Choroid plexus epithelial cell (primary cell): ENCODE data around the gene LEKR1.

Experiments
- DNase-seq: peaks from one replicate; pipeline ENCODE4 v3.0.0-alpha.2; 2010; ENCODE audit warnings: low read depth
- H3K4me3 ChIP-seq: 2 replicates; pipeline ENCODE4 v1.5.1; 2011; ENCODE audit warnings: low read depth, mild to moderate bottlenecking, control low read depth, low read length, moderate library complexity
- TF ChIP-seq, protein P1 (sequence below): conservative IDR thresholded peaks from 2 replicates; pipeline ENCODE4 v1.5.1; 2011; ENCODE audit warnings: low read depth, mild to moderate bottlenecking, control low read depth, inconsistent platforms, low read length, moderate library complexity

Gene LEKR1

DNA sequence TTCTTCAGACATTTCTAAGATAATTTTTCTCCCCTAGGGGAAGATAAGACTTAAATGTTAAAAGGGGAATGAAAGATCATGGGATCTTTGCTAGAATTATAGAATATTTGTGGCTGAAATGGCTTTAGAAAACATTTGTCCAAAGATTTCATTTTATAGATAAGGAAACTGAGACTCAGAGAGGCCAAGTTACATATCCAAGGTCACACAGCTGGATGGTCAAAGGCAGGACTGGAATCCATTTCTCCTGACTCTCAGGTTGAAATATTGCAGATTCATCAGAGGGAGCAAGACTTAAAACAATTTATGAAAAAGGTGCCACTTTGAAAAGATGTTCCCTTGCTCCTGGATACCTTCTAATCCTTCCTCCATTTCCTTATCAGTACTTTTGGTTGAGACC, 19.5 kb upstream of the LEKR1 start:
- TF ChIP-seq, protein P1, sequence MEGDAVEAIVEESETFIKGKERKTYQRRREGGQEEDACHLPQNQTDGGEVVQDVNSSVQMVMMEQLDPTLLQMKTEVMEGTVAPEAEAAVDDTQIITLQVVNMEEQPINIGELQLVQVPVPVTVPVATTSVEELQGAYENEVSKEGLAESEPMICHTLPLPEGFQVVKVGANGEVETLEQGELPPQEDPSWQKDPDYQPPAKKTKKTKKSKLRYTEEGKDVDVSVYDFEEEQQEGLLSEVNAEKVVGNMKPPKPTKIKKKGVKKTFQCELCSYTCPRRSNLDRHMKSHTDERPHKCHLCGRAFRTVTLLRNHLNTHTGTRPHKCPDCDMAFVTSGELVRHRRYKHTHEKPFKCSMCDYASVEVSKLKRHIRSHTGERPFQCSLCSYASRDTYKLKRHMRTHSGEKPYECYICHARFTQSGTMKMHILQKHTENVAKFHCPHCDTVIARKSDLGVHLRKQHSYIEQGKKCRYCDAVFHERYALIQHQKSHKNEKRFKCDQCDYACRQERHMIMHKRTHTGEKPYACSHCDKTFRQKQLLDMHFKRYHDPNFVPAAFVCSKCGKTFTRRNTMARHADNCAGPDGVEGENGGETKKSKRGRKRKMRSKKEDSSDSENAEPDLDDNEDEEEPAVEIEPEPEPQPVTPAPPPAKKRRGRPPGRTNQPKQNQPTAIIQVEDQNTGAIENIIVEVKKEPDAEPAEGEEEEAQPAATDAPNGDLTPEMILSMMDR: no peak
- no peak overlapping the region for H3K4me3 ChIP-seq
- DNase-seq: no peak

DNA sequence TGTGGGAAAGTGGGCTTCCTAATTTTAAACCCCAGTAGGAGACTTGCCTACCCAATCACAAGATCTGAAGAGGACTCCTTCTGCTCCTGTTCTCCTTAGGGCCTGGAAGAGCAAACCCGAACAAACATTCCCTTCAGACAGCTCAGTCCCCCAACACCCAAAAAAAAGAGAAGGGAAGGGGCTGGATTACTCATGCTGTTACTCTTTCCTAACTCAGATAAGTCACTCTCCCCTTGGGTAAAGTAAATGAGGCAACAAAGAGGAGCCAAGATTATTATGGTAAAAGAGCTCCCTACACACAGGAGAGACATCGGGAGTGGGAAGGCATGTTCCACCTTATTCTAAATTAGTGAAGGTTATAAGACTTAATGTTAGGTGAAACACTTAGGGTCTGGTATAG, 18.1 kb upstream of the LEKR1 start:
- no peak for DNase-seq
- TF ChIP-seq, protein P1: no peak
- H3K4me3 ChIP-seq: no peak overlapping the region

DNA sequence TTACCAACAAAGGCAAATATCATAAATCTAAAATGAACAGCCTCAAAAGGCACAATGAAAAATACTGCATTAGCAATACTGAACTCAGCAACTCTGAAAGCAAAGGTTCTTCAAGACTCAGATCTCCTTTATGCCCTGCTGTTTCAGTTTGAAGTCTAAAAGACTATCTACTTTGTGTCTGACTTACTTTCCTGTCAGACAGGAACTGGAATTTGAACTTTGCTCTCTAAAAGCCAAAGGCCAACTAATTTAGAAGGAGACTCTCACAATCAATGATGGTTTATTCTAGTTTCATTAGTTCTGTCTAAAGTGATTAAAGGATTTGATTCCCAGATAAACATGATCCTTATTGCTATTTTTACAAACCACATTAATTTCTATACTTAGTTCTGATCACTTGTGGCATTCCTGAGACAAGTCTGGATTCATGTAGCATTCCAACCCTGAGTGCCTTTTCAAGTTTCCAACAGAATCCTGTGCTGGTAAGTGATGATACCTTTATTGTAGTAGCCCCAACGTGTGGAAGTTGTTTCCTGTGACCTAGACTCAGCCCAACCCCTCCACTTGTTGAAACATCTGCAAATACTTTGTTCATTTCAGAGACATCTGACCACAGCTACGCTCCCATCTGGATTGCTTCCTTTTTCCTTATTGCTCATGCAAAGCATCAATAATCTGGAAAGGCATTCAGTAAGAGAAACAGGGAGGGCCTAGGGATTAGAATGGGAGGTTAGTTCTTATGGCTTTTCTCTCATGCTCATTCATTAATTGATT, 14.9 kb upstream of the LEKR1 start:
- H3K4me3 ChIP-seq: no peak overlapping the region
- DNase-seq: peak; percentile 55
- TF ChIP-seq, protein P1: no peak

DNA sequence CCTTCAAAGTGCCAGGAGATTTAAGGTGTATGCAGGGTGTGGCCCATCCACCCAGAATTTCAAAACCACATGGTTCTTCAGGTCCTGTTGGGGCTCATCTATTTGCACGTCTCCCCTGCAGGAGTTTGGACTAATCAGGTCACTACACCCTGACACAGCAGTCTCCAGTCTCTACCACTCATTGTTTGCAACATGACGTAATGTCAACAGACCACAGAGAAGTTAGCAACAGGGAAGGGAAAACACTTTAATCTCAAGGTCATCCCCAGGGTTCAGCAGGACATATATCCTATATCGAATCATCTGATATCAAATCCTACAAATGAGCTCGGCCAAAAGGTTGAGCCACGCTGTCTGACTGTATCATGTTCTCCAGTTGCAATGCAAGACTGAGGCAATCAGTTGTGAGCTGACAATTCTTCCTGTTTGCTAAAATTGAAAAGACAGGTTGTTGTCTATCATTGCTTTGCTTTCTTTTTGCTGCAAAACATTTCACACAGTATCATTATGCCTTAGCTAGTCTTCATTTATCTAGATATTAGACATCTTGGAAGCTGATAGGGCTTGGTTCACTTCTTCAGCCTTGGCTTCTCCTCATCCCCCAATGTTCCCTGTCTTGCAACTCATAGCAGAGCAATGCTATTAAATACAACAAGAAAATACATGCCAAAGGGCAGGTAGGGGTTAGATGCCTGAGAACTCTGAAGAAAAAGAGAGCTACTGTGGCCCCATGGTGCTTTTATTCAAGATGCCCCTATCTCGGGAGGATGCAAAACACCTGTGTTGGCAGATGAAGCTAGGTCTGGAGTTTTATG, 13.4 kb upstream of the LEKR1 start:
- H3K4me3 ChIP-seq: no peak overlapping the region
- peak; percentile 80 for DNase-seq
- TF ChIP-seq, protein P1: no peak

DNA sequence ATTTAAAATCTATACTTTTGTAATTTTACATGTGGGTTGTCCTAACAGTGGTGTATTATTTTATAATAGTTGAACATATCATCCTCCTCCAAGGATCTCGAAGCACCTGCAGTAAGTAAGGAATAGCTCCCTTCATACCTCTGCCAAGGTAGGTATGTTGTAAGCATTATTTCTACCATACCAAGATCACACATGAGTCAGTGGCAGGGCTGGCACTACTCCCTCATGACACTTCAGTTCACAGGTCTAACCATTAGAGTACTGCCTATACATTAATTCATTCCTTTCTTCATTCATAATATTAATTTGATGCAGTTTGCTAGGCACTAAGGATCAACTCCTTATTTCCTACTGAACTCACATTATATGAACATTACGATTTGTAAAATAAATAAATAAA, 11.9 kb upstream of the LEKR1 start:
- TF ChIP-seq, protein P1: no peak
- DNase-seq: no peak
- H3K4me3 ChIP-seq: no peak overlapping the region

DNA sequence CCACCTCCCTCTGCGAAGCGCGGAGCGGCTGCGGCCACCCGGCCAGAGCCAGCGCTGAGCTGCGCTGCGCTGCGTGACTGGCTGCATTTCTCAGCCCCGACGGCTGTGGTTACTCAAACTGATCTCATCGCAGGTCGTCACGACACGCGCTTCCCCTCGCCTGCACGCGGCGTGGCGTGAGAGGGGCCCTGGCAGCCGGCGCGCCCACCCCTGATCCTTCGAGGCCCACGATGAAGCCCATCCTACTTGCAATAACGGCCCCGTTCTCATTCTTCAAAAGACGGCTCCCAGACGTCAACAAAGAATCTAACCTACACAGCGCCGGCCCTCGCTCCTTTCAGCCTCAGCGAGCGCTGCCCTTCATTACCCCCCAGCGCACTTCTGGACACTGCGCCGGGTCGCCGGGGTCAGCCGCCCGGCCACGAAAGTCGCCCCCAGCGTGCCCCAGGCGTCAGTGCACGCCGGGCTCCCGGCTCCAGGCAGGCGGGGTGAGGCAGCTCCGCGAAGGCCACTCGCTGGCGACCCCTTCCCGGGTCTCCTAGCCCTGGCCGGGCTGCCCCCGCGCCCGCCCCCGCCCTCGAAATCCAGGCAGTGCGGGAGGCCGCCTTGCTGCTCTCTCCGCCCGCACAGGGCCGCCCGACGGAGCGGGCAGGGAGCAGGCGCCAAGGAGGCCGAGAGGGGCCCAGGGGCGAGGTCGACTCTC, 9.9 kb upstream of the LEKR1 start:
- H3K4me3 ChIP-seq: peak overlapping the region; percentile 62
- DNase-seq: peak; percentile 63
- TF ChIP-seq, protein P1: no peak
